GM15510 (cell line): ENCODE data around the gene EHMT1.

Experiments used
- POLR2A ChIP-seq: IDR thresholded peaks from 3 replicates; pipeline ENCODE4 v1.6.1; 2011; ENCODE audit warnings: borderline replicate concordance; ENCODE audit not compliant: insufficient read length; ENCODE audit errors: extremely low read depth

EHMT1 gene

DNA sequence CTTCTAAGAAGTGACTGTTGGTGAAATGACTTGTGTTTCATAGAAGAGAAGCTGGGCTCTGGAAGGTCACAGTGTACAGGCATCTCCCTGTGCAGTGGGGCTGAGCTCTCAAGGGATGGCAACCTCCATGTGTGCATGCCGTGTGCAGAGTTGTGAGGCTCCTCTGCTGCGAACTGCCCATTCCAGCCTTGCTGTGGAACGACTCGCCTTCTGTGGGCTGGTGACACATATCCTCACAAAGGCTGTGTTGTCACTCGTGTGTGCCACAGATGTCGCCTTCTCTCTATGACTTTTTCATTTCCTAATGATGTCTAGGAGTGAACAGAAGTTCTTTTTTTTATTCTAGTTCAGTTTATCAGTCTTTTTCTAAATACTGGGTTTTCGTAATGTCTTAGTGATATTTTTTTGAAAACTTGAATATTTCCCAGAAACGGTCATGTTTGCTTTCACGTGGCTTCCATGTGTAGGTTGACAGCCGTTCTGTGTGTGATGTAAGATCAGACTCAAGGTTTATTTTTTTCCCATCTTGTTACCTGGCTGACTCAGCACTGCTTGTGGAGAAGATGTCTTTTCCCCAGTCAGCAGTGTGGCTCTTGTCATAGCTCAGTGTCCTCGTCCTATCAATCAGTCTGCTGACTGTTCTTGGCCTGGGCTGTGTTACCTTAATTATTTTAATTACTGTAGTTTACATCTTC lies 201.5 kb downstream of the EHMT1 start:
- TF ChIP-seq POLR2A: no peak

DNA sequence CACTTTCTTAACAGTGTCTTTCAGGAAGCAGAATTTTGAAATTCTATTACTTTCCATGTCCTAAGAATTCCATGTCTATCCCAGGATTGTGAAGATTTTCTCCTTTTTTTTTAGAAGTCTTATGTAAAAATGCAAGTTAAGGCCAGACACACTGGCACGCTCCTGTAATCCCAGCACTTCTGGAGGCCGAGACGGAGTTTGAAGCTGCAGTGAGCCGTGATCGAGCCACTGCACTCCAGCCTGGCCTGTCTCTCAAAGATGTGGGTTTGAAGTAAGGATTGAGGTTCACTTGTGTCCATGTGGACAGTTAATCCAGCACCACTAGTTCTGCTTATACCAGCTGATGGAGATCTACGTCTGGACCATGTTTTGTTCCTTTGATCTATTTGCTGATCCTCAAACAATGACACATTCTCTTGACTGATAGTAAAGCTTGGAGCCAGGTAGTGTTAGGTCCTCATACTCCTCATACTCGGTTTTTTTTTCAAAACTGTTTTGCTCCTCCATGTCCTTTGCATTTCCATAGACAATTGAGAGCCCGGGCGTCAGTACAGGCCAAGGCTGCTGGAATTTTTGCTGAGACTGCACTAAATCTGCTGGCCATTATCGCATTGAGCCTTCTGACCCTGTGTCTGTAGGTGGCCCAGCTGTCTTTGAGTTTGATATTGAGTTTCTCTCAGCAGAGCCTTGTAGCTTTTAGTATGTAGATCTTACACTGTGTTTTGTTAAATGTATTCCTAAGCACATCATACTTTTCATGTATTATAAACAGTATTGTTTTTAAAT lies 205.4 kb downstream of the EHMT1 start:
- no peak for TF ChIP-seq POLR2A

DNA sequence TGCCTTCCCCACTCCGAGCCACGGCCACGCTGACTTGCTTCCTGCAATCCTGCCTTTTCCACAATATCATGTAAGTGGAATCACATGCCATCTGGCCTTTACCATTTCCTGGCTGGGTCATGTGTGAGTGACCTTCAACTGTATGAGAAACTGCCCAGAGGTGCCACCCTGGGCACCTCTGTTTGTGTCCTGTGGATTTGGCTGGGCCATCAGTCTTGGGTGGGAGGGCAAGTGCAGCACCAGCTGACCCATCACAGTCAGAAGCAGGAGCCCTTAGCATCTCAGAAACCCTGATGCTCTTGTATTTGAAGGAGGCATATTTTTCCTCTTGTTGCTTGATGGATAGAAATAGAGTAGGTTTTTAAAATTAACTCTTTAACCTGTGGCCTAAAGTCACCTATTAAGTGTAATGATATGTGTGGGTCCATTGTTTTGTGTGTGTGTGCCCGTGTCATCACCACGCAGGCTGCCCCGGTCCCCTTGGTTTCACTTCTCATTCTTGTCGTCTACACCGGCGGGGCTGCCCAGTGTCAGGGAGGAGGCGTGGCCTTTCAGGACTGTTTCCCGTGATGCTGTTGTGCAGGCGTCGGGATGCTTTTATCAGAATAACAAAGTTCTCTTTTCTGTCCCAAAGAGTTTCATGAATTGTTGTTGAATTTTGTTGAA lies 206.7 kb downstream of the EHMT1 start:
- no peak for TF ChIP-seq POLR2A

DNA sequence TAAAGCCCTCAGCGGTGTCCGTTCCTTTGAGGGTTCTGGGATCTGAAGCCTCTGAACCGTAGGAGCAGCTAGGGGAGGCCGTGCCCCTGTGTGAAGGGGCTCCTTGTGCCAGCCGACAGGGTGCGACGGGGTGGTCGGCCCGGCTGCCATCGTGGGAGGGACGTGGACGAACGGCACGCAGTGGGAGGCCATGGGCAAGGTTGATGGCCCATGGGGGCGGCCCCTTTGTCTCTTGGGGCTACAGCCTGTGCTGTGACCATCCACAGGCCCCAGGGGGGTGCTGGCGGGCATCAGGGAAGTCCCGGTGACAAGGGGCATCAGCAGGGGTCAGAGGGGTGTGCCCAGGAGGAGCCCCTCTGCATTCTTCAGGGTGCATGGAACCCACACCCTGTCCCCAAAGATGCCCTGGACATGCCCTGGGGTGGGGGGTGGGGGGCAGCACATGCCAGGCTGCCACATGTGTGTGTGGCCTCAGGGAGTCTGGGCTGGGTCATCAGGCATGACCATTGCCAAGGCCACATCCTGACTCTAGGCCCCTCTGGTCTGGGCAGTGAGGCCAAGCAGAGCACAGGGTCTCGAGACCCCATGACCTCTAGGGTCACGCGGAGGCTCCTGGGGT lies 209.2 kb downstream of the EHMT1 start:
- TF ChIP-seq POLR2A: no peak

DNA sequence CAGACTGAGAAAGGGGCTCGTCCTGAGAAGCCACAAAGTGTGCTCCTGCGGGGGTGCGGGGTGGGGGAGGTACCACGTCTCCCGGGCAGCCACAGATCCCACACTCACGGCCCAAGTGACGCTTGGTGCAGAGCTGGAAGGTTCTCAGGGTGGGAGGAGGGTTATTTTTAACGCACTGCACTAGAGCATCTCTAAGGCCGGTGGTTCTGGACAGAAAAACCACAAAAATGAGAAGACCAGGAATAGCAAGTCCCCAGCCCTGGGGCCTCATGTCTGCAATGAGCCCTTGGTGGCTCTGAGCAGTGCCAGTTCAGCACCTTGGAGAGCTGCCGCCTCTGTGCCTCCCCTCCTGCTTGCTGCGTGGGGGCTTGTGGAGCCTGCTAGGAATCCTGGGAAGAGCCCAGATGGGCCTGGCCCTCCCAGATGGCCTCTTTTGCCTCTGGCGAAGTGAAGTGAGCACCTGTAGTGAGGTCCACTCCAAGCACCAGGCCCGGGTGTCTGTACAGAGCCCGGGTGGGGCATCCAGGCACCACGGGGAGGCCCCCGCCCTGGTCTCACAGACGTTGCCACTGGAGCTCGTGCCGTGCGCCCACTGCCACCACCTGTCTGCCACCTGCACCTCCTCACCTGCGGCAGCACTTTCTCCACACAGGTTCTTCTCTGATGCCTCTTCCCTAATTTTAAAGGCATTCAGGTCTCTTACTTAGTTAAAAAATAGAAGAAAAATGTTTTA lies 209.9 kb downstream of the EHMT1 start:
- no peak for TF ChIP-seq POLR2A

- TF ChIP-seq POLR2A: no peak
Measured at GRCh38 chr9:137829260-137829996, 210.6 kb downstream of the EHMT1 start.

GRCh38 chr9:137832191-137832700 lies 213.4 kb downstream of the EHMT1 start:
- TF ChIP-seq POLR2A: no peak

DNA sequence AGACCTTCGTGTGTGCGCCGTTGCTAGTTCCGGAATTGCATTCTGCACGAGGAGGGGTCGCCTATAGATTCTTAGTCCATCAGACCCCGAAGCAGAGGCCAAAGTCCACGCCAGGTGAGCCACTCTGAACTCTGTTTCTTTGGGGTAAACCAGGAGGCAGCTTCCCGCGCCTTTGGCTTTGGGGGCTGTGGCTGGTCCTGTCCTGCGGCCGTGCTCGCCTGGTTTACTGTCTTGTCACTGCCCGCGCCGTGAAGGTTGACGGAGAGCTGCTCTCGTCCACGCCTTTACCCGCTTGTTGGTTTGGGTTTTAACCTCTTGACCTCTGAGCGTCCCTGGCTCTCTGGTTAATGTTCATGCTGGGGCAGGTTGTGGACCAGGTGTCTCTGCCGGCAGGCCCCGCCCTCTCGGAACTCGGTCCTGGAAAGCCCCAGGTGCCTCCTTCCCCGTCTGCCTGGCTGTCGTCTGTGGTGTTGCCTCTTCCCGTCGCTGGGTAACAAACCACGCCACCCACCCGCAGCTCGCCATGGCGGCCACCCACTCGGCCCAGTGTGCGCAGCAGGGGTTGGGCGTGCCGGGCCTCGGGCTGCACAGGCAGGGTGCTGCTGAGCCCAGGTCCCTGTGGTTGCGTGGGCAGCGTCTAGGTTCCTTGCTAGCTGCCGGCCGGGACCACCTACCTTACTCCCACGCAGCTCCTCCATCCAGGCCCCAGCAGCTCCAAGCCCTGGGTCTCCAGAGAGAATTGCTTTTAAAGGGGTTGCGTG lies 214.2 kb downstream of the EHMT1 start:
- TF ChIP-seq POLR2A: no peak

DNA sequence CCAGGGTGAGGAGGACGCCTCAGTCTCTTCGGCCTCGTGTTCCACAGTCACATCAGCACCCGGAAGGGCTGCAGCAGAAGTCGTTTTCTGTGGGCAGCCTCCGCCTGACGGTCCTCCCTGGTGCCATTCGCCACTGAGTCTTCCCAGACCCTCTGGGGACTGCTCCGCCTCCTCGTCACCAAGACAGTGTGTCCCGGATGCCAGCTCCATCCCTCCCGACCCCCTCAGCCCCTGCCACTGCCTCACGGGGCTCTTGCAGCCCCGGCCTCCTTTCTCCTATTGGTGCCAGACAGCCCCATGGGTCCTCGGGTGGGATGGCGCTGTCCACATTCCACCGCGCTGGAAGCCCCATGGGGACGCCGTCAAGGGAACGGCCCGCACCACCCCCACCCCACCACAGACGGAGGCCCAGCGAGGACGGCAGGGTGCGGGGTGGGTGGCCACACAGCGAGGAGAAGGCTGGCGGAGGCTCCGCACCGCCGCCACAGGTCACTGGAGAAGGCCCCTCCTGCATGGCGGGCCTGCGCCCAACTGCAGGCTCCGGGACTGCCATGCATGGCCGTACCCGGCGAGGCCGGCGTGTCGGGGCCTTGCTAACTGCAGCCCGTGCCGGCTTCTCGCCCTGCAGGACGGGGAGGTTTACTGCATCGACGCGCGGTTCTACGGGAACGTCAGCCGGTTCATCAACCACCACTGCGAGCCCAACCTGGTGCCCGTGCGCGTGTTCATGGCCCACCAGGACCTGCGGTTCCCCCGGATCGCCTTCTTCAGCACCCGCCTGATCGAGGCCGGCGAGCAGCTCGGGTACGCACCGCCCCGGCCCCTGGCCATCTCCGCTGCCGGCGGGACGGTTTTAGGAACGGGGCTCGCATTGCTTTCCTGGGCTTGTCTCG lies 215.2 kb downstream of the EHMT1 start:
- no peak for TF ChIP-seq POLR2A

DNA sequence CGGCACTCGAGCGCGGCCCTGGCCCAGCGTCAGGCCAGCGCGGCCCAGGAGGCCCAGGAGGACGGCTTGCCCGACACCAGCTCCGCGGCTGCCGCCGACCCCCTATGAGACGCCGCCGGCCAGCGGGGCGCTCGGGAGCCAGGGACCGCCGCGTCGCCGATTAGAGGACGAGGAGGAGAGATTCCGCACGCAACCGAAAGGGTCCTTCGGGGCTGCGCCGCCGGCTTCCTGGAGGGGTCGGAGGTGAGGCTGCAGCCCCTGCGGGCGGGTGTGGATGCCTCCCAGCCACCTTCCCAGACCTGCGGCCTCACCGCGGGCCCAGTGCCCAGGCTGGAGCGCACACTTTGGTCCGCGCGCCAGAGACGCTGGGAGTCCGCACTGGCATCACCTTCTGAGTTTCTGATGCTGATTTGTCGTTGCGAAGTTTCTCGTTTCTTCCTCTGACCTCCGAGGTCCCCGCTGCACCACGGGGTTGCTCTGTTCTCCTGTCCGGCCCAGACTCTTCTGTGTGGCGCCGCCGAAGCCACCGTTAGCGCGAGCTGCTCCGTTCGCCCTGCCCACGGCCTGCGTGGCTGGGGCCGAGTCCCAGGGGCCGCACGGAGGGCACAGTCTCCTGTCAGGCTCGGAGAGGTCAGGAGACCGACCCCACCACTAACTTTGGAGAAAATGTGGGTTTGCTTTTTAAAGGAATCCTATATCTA lies 216.2 kb downstream of the EHMT1 start:
- no peak for TF ChIP-seq POLR2A

DNA sequence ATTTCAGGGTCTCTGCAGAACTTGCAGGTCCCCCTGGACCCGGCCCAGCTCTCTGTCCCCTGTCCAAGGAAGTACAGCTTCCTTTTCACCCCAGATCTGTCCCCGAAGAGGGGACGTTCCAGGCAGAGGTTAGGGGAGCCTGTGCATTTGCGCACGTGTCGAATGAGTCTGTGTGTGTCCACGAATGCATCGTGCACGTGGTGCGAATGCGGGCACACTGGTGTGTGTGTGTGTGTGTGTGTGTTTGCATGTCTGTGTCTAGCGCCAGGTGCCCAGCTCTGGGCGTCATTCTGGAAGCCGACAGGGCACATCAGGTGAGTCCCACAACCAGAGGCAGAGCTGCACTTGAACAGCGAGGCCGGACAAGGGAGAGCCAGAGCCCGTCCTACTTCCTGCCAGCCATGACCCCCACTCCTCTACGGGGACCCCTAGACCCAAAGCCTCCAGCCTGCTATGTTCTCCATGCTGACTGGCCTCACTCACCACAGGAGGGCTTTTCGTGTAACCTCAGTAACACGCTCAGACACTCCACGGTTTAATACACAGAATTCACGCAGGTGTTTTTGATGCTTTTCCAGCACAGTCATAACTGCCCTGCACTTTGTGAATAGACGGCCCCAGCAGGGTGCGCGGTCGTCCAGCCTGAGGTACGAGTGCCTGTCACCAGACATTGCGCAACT lies 217.5 kb downstream of the EHMT1 start:
- no peak for TF ChIP-seq POLR2A
